Breast epithelium (tissue), 3 donors: Measurements from ENCODE around the gene NLK.

Source experiments
- CTCF ChIP-seq, 3 donors: fragments of 450-650 bp; IDR thresholded peaks; one replicate each; pipeline ENCODE4 v1.5.1; 2016 to 2017; ENCODE audit warnings: antibody characterized with exemption in 3 of 3, mild to moderate bottlenecking in 3 of 3, moderate library complexity in 3 of 3
- POLR2A ChIP-seq: fragments of 450-650 bp; IDR thresholded peaks from one replicate; pipeline ENCODE4 v1.6.1; 2016; ENCODE audit warnings: antibody characterized with exemption, mild to moderate bottlenecking, moderate library complexity

- TF ChIP-seq CTCF (IDR thresholded peaks at IDR 0.05) (no peak), POLR2A (no peak)
Measured at GRCh38 chr17:28092088-28092487, 49.6 kb downstream of the NLK start.
